SK-N-SH (cell line): ENCODE results near the gene MMP28. TPM values are rescaled to one million over a fixed set of nuclear protein-coding genes. Genes with fewer than 3 reads are reported as not detected.

Source experiments
- CTCF ChIA-PET: fragments of 300-600, 350-600 bp; formaldehyde crosslinking; extraction: SDS; loops from one replicate; lab custom pipeline; 2021; lab: Yijun Ruan, JAX
- POLR2A ChIA-PET: fragments of 350-600 bp; sonication (Branson Sonifier 250); formaldehyde crosslinking; extraction: SDS; loops from one replicate; lab custom pipeline; 2020; ENCODE audit warnings: antibody characterized with exemption, inconsistent platforms; lab: Yijun Ruan, JAX
- DNase-seq: peaks from one replicate; pipeline ENCODE4 v3.0.0; 2012
- H2AFZ ChIP-seq: fragments of 200-600 bp; sonication (generic); 2 replicates; pipeline ENCODE4 v1.8.1; 2016; ENCODE audit warnings: antibody characterized with exemption, mild to moderate bottlenecking, low read depth
- H3F3A ChIP-seq: fragments of 200-600 bp; sonication (generic); replicated peaks from 2 replicates; pipeline ENCODE3; 2016; ENCODE audit warnings: antibody characterized with exemption, mild to moderate bottlenecking; ENCODE audit not compliant: insufficient read depth
- H3K27ac ChIP-seq, 2 experiments: fragments of 200-500 bp in 1 of 2; fragments of 200-600 bp in 1 of 2; sonication (Bioruptor generic) in 1 of 2; sonication (generic), shearing (Covaris generic) in 1 of 2; 2 replicates each; pipeline versions ENCODE4 v1.5.1 to v1.6.1; 2014 to 2016; ENCODE audit warnings: low read depth in 2 of 2, inconsistent platforms in 1 of 2, low read length in 1 of 2, mild to moderate bottlenecking in 1 of 2, mixed read lengths in 1 of 2
- H3K27me3 ChIP-seq: fragments of 200-600 bp; sonication (generic), shearing (Covaris generic); 2 replicates; pipeline ENCODE4 v1.6.1; 2016; ENCODE audit warnings: mixed run types; ENCODE audit not compliant: insufficient read depth
- H3K36me3 ChIP-seq, 2 experiments: fragments of 200-500 bp in 1 of 2; fragments of 200-600 bp in 1 of 2; sonication (Bioruptor generic) in 1 of 2; sonication (generic) in 1 of 2; replicated peaks in 1 of 2; 2 replicates each; pipeline versions ENCODE3 to v1.5.1; 2014 to 2016; ENCODE audit warnings: low read length in 1 of 2, mild to moderate bottlenecking in 1 of 2; ENCODE audit not compliant: insufficient read depth in 2 of 2, control insufficient read depth in 1 of 2
- H3K4me1 ChIP-seq, 2 experiments: fragments of 200-500 bp in 1 of 2; fragments of 200-600 bp in 1 of 2; sonication (Bioruptor generic) in 1 of 2; sonication (generic), shearing (Covaris generic) in 1 of 2; 2 replicates each; pipeline versions ENCODE4 v1.5.1 to v1.6.1; 2014 to 2016; ENCODE audit warnings: low read depth in 1 of 2, low read length in 1 of 2, mixed run types in 1 of 2; ENCODE audit not compliant: insufficient read depth in 2 of 2, control insufficient read depth in 1 of 2
- H3K4me2 ChIP-seq: fragments of 200-600 bp; sonication (generic), shearing (Covaris generic); 2 replicates; pipeline ENCODE4 v1.6.1; 2017; ENCODE audit warnings: mixed run types
- H3K4me3 ChIP-seq, 2 experiments: fragments of 200-500 bp in 1 of 2; fragments of 200-600 bp in 1 of 2; sonication (Bioruptor generic) in 1 of 2; sonication (generic), shearing (Covaris generic) in 1 of 2; 2 replicates each; pipeline versions ENCODE4 v1.5.1 to v1.8.1; 2014 to 2016; ENCODE audit warnings: low read depth in 2 of 2, inconsistent platforms in 1 of 2, low read length in 1 of 2, mild to moderate bottlenecking in 1 of 2, mixed read lengths in 1 of 2, moderate library complexity in 1 of 2
- H3K79me2 ChIP-seq: fragments of 200-600 bp; sonication (generic); 2 replicates; pipeline ENCODE4 v1.8.1; 2017; ENCODE audit warnings: mild to moderate bottlenecking; ENCODE audit not compliant: insufficient read depth
- H3K9ac ChIP-seq: fragments of 200-600 bp; sonication (generic); 2 replicates; pipeline ENCODE4 v1.6.1; 2017; ENCODE audit warnings: mixed run types
- H3K9me2 ChIP-seq: fragments of 200-600 bp; sonication (generic); 2 replicates; pipeline ENCODE4 v1.6.1; 2017; ENCODE audit warnings: mixed run types
- H3K9me3 ChIP-seq: fragments of 200-600 bp; sonication (generic); 2 replicates; pipeline ENCODE4 v1.6.1; 2017; ENCODE audit warnings: mixed run types, mild to moderate bottlenecking, moderate library complexity
- H4K20me1 ChIP-seq: fragments of 200-600 bp; sonication (generic); 2 replicates; pipeline ENCODE4 v1.6.1; 2017; ENCODE audit warnings: mild to moderate bottlenecking, mixed run types; ENCODE audit not compliant: insufficient read depth
- CHD2 ChIP-seq: fragments of 150-350 bp; IDR thresholded peaks from 2 replicates; pipeline ENCODE4 v1.6.1; 2018; ENCODE audit warnings: low read length; ENCODE audit not compliant: partially characterized antibody
- ELF1 ChIP-seq: IDR thresholded peaks from 2 replicates; pipeline ENCODE4 v1.4.0; 2012
- EP300 ChIP-seq, 2 experiments: IDR thresholded peaks; 2 replicates each; pipeline versions ENCODE4 v1.4.0 to v1.6.1; 2012; ENCODE audit warnings: borderline replicate concordance in 1 of 2, low read depth in 1 of 2, low read length in 1 of 2
- EZH2phosphoT487 ChIP-seq: fragments of 200-600 bp; sonication (generic); IDR thresholded peaks from 2 replicates; pipeline ENCODE4 v1.6.1; 2017; ENCODE audit warnings: low read depth, mixed run types, mild to moderate bottlenecking, antibody characterized with exemption, moderate library complexity, borderline replicate concordance
- FOXJ3 ChIP-seq: sonication (generic); formaldehyde crosslinking; IDR thresholded peaks from 2 replicates; pipeline ENCODE4 v1.5.1; 2020; ENCODE audit warnings: mild to moderate bottlenecking, missing genetic modification reagents
- GATA2 ChIP-seq: sonication (generic); formaldehyde crosslinking; IDR thresholded peaks from 2 replicates; pipeline ENCODE4 v1.5.0; 2020; ENCODE audit warnings: mild to moderate bottlenecking, missing genetic modification reagents
- MEF2A ChIP-seq: IDR thresholded peaks from 2 replicates; pipeline ENCODE4 v1.4.0; 2012; ENCODE audit warnings: low read depth, borderline replicate concordance
- MXI1 ChIP-seq: IDR thresholded peaks from 2 replicates; pipeline ENCODE4 v1.6.1; 2012; ENCODE audit warnings: mild to moderate bottlenecking, low read depth, low read length, improper control_type of control experiment
- NRF1 ChIP-seq: IDR thresholded peaks from 2 replicates; pipeline ENCODE4 v1.6.1; 2012; ENCODE audit warnings: low read depth, mild to moderate bottlenecking, low read length
- RFX5 ChIP-seq: IDR thresholded peaks from 2 replicates; pipeline ENCODE4 v1.6.1; 2012; ENCODE audit warnings: mild to moderate bottlenecking, improper control_type of control experiment, low read length
- RXRA ChIP-seq: IDR thresholded peaks from 2 replicates; pipeline ENCODE4 v1.4.0; 2012; ENCODE audit warnings: low read depth, mild to moderate bottlenecking, borderline replicate concordance
- SMC3 ChIP-seq: IDR thresholded peaks from 2 replicates; pipeline ENCODE4 v1.6.1; 2012; ENCODE audit warnings: low read depth, low read length, improper control_type of control experiment
- TAF1 ChIP-seq: IDR thresholded peaks from 2 replicates; pipeline ENCODE4 v1.6.1; 2012; ENCODE audit warnings: low read depth, mild to moderate bottlenecking, low read length, moderate library complexity, borderline replicate concordance
- TCF12 ChIP-seq: IDR thresholded peaks from 2 replicates; pipeline ENCODE4 v1.4.0; 2012
- TEAD4 ChIP-seq: IDR thresholded peaks from 2 replicates; pipeline ENCODE4 v1.4.0; 2012; ENCODE audit warnings: mild to moderate bottlenecking, borderline replicate concordance; ENCODE audit not compliant: insufficient read depth
- YY1 ChIP-seq: IDR thresholded peaks from 2 replicates; pipeline ENCODE4 v1.4.0; 2012; ENCODE audit warnings: low read depth, mild to moderate bottlenecking
- WGBS: methylation state at CpG from one replicate; pipeline ENCODE4 v1.1.6; 2017; ENCODE audit warnings: low lambda C conversion rate; 5-methylcytosine and 5-hydroxymethylcytosine counted together
- polyA plus RNA-seq, 3 experiments: library from polyadenylated mRNA; depleted of rRNA; stranded (reverse); fragments of >200 nt; gene quantifications; 2 replicates each; pipeline ENCODE4 v1.2.3, GENCODE V29; 2012
- TF ChIP-seq, protein P1 (sequence below): IDR thresholded peaks from 2 replicates; pipeline ENCODE4; 2012
- TF ChIP-seq, protein P2 (sequence below): IDR thresholded peaks from 2 replicates; pipeline ENCODE4 v1.4.0; 2012; ENCODE audit warnings: low read depth, borderline replicate concordance
- TF ChIP-seq, protein P3 (sequence below): fragments of 150-350 bp; IDR thresholded peaks from 2 replicates; pipeline ENCODE4 v1.6.1; 2017; ENCODE audit warnings: antibody characterized with exemption, low read length, low read depth, borderline replicate concordance
- TF ChIP-seq, protein P4 (sequence below): fragments of 200-600 bp; sonication (generic); IDR thresholded peaks from 2 replicates; pipeline ENCODE4 v1.6.1; 2017; ENCODE audit warnings: antibody characterized with exemption, mild to moderate bottlenecking, moderate library complexity
- TF ChIP-seq, protein P5 (sequence below): IDR thresholded peaks from 2 replicates; pipeline ENCODE4 v1.4.0; 2012; ENCODE audit warnings: low read depth
- TF ChIP-seq, protein P6 (sequence below): IDR thresholded peaks from 2 replicates; pipeline ENCODE4 v1.4.0; 2012; ENCODE audit warnings: low read depth, borderline replicate concordance

Gene MMP28
- polyA plus RNA-seq, 1 of the 3 experiments (the other 2 are of a cell fraction): 0.33 TPM

DNA sequence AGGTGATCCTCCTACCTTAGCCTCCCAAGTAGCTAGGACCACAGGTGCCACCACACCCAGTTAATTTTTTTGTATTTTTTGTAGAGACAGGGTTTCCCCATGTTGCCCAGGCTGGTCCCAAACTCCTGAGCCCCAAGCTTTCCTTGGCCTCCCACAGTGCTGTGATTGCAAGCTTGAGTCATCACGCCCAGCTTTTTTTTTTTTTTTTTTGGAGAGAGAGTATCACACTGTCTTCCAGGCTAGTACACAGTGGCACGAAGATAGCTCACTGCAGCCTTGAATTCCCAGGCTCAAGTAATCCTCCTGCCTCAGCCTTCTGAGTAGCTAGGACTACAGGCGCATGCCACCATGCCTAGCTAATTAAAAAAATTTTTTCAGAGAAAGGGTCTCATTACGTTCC lies 46.1 kb upstream of the MMP28 start (continued):
- TF ChIP-seq FOXJ3 (CRISPR knock-in tag): no peak
- TF ChIP-seq, protein P1, sequence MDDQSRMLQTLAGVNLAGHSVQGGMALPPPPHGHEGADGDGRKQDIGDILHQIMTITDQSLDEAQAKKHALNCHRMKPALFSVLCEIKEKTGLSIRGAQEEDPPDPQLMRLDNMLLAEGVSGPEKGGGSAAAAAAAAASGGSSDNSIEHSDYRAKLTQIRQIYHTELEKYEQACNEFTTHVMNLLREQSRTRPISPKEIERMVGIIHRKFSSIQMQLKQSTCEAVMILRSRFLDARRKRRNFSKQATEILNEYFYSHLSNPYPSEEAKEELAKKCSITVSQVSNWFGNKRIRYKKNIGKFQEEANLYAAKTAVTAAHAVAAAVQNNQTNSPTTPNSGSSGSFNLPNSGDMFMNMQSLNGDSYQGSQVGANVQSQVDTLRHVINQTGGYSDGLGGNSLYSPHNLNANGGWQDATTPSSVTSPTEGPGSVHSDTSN: no peak
- TF ChIP-seq SMC3: no peak
- TF ChIP-seq EZH2phosphoT487: no peak
- TF ChIP-seq, protein P2, sequence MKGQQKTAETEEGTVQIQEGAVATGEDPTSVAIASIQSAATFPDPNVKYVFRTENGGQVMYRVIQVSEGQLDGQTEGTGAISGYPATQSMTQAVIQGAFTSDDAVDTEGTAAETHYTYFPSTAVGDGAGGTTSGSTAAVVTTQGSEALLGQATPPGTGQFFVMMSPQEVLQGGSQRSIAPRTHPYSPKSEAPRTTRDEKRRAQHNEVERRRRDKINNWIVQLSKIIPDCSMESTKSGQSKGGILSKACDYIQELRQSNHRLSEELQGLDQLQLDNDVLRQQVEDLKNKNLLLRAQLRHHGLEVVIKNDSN: no peak
- TF ChIP-seq RXRA: no peak

DNA sequence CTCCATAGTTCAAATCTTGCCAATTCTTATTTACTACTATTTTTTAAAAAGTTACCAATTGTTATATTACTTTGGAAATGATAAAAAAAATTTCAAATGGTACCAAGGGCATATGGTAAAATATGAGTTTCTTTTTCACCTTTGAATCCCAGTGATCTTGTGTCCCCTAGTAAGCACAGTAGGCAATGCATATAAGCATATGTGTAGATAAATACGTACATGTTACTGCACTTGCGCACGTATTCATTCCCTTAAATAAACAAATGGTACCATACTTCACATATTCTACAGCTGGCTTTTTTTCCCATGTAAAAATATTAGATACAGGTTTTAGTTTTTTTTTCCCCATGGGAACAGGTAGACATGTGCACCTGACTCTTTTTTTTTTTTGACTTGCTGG lies 45.7 kb upstream of the MMP28 start:
- 87% methylated on average over 3 of the region's 3 CpGs for WGBS
- H3K9me2 ChIP-seq: no peaks in the 10 kb centered on the region
- TF ChIP-seq, protein P3, sequence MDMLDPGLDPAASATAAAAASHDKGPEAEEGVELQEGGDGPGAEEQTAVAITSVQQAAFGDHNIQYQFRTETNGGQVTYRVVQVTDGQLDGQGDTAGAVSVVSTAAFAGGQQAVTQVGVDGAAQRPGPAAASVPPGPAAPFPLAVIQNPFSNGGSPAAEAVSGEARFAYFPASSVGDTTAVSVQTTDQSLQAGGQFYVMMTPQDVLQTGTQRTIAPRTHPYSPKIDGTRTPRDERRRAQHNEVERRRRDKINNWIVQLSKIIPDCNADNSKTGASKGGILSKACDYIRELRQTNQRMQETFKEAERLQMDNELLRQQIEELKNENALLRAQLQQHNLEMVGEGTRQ: no peak
- TF ChIP-seq RFX5 (no peak), ELF1 (no peak), MEF2A (no peak), NRF1 (no peak), GATA2 (CRISPR knock-in tag) (no peak), TCF12 (no peak), TEAD4 (no peak), CHD2 (no peak), EP300 (IDR thresholded peaks at IDR 0.05; ENCODE audit: borderline replicate concordance in 1 of 2, low read depth in 1 of 2, low read length in 1 of 2) (no peak), SMC3 (no peak), MXI1 (no peak), YY1 (no peak), TAF1 (no peak)
- TF ChIP-seq, protein P4, sequence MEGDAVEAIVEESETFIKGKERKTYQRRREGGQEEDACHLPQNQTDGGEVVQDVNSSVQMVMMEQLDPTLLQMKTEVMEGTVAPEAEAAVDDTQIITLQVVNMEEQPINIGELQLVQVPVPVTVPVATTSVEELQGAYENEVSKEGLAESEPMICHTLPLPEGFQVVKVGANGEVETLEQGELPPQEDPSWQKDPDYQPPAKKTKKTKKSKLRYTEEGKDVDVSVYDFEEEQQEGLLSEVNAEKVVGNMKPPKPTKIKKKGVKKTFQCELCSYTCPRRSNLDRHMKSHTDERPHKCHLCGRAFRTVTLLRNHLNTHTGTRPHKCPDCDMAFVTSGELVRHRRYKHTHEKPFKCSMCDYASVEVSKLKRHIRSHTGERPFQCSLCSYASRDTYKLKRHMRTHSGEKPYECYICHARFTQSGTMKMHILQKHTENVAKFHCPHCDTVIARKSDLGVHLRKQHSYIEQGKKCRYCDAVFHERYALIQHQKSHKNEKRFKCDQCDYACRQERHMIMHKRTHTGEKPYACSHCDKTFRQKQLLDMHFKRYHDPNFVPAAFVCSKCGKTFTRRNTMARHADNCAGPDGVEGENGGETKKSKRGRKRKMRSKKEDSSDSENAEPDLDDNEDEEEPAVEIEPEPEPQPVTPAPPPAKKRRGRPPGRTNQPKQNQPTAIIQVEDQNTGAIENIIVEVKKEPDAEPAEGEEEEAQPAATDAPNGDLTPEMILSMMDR: no peak
- TF ChIP-seq, protein P2: no peak
- TF ChIP-seq, protein P5, sequence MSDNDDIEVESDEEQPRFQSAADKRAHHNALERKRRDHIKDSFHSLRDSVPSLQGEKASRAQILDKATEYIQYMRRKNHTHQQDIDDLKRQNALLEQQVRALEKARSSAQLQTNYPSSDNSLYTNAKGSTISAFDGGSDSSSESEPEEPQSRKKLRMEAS: no peak
- TF ChIP-seq, protein P6, sequence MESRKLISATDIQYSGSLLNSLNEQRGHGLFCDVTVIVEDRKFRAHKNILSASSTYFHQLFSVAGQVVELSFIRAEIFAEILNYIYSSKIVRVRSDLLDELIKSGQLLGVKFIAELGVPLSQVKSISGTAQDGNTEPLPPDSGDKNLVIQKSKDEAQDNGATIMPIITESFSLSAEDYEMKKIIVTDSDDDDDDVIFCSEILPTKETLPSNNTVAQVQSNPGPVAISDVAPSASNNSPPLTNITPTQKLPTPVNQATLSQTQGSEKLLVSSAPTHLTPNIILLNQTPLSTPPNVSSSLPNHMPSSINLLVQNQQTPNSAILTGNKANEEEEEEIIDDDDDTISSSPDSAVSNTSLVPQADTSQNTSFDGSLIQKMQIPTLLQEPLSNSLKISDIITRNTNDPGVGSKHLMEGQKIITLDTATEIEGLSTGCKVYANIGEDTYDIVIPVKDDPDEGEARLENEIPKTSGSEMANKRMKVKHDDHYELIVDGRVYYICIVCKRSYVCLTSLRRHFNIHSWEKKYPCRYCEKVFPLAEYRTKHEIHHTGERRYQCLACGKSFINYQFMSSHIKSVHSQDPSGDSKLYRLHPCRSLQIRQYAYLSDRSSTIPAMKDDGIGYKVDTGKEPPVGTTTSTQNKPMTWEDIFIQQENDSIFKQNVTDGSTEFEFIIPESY: no peak

More for the DNA sequence above, 45.7 kb upstream of the MMP28 start:
- DNase-seq: no peak
- Histone ChIP-seq H4K20me1 (no peaks in the 10 kb centered on the region; the same call in none of the 2 replicates), H3K4me3 (no peak overlapping the region), H3K4me1 (no peaks in the 10 kb centered on the region), H3K27me3 (no peaks in the 10 kb centered on the region), H3K79me2 (no peaks in the 10 kb centered on the region), H3K27ac (no peak overlapping the region), H2AFZ (no peak overlapping the region), H3K36me3 (peaks cover 59 to 85% of the 10 kb centered on the region in 2 experiments), H3K9ac (no peak overlapping the region), H3F3A (peaks cover 22% of the 10 kb centered on the region), H3K4me2 (no peak overlapping the region), H3K9me3 (no peaks in the 10 kb centered on the region)
- CTCF ChIA-PET: interaction anchor here (0.6 to 2.1 kb wide), 5 partner anchors 9 to 528 kb away, joined by 3 to 11 read pairs (median 3); no protein-coding TSS in a partner anchor
- POLR2A ChIA-PET: interaction anchor here (0.6 to 0.7 kb wide), 3 partner anchors 32 to 96 kb away, joined by 3 to 4 read pairs (median 4); partner anchors contain the start of gene TAF15
